Stomach (tissue), 4 donors: Measurements from ENCODE around the gene HUS1.

Experiments used
- CTCF ChIP-seq, 7 experiments: fragments of 450-650 bp in 4 of 7; fragments of 200-600 bp in 3 of 7; sonication (generic) in 3 of 7; IDR thresholded peaks; one replicate each; pipeline ENCODE4 v1.5.1; 2016 to 2019; ENCODE audit warnings: antibody characterized with exemption in 7 of 7, control low read depth in 2 of 7, mild to moderate bottlenecking in 1 of 7
- EP300 ChIP-seq: sonication (generic); formaldehyde crosslinking; IDR thresholded peaks from one replicate; pipeline ENCODE4 v1.6.1; 2017; ENCODE audit warnings: antibody characterized with exemption
- POLR2A ChIP-seq, 4 donors: fragments of 450-650 bp; IDR thresholded peaks; one replicate each; pipeline ENCODE4 v1.6.1; 2016; ENCODE audit warnings: antibody characterized with exemption in 4 of 4, control low read depth in 2 of 4, mild to moderate bottlenecking in 1 of 4, moderate library complexity in 1 of 4
- POLR2AphosphoS5 ChIP-seq, 3 donors: sonication (generic); formaldehyde crosslinking; IDR thresholded peaks; one replicate each; pipeline ENCODE4 v1.6.1; 2016; ENCODE audit warnings: antibody characterized with exemption in 3 of 3

DNA sequence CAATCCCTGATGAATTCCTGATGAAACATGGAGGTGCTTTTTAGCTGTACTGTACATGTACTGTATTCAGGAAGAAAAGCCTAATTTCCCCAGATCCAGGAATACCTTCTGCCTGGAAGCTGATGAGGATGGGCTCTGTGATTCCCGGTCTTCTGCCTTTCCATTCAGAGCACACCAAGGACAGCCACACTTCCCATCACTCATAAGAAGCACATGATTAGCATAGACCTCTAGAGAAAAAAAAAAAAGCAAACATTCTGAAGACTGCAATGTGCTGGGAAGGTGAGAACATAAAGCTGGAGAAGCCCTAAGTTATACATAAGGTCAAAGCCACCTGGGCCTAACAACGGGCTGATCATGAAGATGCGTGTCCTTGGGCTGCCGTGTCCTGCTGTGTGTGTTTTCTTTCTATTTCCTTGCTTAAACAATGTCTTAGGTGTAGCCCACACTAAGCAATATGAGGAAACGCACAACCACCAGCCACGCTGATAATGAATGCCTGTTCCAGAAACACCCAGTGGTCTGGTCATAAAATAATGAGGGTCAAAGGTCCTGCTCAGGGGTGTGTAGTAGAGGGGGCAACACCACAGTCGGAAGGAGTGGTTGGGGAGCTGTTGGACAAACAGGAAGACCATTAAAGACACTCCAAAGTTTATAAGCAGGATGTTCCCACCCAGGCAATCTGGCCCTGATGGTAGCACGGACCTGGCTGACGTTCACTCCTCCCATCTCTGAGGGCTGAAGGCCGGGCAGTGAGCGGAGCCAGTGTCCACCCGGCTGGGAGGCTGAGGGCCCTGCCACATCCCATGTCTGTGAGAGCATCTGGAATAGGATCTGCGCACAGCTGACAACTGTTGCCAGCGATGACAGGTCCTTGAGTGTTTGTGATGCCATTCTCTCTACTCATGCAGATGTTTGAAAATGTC lies 39.1 kb downstream of the HUS1 start:
- TF ChIP-seq CTCF (IDR thresholded peaks at IDR 0.05) (no peak), EP300 (no peak), POLR2A (IDR thresholded peaks at IDR 0.05) (no peak), POLR2AphosphoS5 (IDR thresholded peaks at IDR 0.05) (no peak)
